ENCODE data around the gene MERTK. TPM values are rescaled to one million over a fixed set of nuclear protein-coding genes. Genes with fewer than 3 reads are reported as not detected.

MERTK gene
- total RNA-seq, 1 experiment from 2014 or later, result not detected

DNA sequence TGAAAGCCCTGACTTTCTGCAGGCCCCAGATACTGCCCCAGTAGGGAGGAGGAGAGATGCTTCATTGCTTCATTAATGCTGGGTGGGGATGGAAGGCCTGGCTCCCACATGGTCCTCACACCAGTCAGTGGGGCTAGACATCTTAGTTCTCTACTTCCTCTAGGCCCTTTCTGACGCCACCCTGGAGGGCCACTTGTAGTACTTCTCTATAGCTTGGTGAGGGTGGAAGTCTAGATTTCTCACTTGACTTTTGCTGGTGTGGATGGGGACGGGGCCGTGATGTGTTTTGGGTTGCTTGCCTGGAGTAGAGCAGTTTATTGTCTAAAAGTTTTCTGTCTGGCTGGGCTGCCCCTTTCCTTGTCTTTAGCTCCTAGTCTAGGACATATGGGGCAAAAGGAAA is 18.7 kb downstream of the MERTK start:
- no peaks in the 10 kb centered on the region for H3K79me2 ChIP-seq (ENCODE audit: low read length)
- no peaks in the 10 kb centered on the region for H3K4me1 ChIP-seq (ENCODE audit: low read length)
- no peaks in the 10 kb centered on the region for H4K20me1 ChIP-seq (ENCODE audit: insufficient read depth, low read depth, low read length)
- no peaks in the 10 kb centered on the region for H3K36me3 ChIP-seq (ENCODE audit: insufficient read depth, low read length)
- H3K4me3 ChIP-seq (ENCODE audit: low read length), result no peak overlapping the region
- DNase-seq, result no peak
- H3K4me2 ChIP-seq (ENCODE audit: low read depth, low read length, poor library complexity, severe bottlenecking), result no peak overlapping the region
- no peak overlapping the region for H2AFZ ChIP-seq (ENCODE audit: low read length)
- no peaks in the 10 kb centered on the region for H3K9me3 ChIP-seq (ENCODE audit: low read length)
- no peaks in the 10 kb centered on the region for H3K27me3 ChIP-seq (ENCODE audit: low read length)
- H3K9ac ChIP-seq (ENCODE audit: low read length), result no peak overlapping the region
- H3K9me2 ChIP-seq (replicated peaks; ENCODE audit: insufficient read depth, low read length), result no peaks in the 10 kb centered on the region
- no peak overlapping the region for H3K27ac ChIP-seq (ENCODE audit: low read length)

DNA sequence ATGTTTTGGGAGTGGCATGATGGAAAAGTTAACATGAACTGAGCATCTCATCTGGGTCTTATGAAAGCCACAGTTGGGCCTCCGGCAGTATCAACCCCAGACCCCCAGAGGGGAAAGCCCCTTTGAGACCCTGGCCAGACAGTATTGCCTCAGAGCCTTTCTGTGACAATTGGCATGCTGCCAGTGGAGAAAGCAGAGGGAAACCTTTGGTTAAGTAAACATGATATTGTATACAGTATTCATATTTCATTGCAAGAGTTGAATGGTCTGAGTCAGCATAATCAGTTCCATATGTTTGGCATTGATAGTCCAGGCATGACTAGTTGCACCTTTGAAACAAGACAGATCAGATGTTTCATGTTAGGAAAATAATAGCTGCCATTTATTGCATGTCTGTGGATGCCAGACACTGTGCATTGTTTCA is 20.0 kb downstream of the MERTK start:
- H3K36me3 ChIP-seq (ENCODE audit: insufficient read depth, low read length), result no peaks in the 10 kb centered on the region
- no peaks in the 10 kb centered on the region for H3K9me3 ChIP-seq (ENCODE audit: low read length)
- H3K4me2 ChIP-seq (ENCODE audit: low read depth, low read length, poor library complexity, severe bottlenecking), result no peak overlapping the region

DNA sequence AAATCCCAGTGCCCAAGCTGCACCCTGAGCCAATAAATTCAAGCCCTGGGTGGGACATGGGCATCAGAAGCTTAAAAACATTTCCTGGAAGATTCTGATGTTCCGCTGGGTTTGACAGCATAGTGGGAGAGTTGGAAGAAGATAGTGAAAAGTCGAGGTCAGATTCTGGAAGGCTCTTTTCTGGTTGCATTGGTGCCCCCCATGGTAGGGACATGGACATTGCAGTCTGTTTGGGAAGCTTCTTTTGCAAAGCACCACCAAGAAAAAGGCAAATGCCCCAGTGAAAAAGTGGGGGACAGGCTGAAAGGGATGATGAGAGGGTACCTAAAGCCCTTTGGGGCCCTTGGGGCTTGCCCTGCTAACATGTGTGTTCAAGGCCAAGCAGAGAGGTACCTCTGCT is 21.0 kb downstream of the MERTK start:
- DNase-seq, result no peak
- Histone ChIP-seq H3K9me2 (replicated peaks; ENCODE audit: insufficient read depth, low read length) (no peaks in the 10 kb centered on the region), H3K9me3 (ENCODE audit: low read length) (no peaks in the 10 kb centered on the region), H4K20me1 (ENCODE audit: insufficient read depth, low read depth, low read length) (no peaks in the 10 kb centered on the region), H3K36me3 (ENCODE audit: insufficient read depth, low read length) (no peaks in the 10 kb centered on the region), H3K27ac (ENCODE audit: low read length) (no peak overlapping the region), H3K4me2 (ENCODE audit: low read depth, low read length, poor library complexity, severe bottlenecking) (no peak overlapping the region), H3K9ac (ENCODE audit: low read length) (no peak overlapping the region), H2AFZ (ENCODE audit: low read length) (no peak overlapping the region), H3K27me3 (ENCODE audit: low read length) (no peaks in the 10 kb centered on the region), H3K4me1 (ENCODE audit: low read length) (no peaks in the 10 kb centered on the region), H3K79me2 (ENCODE audit: low read length) (no peaks in the 10 kb centered on the region), H3K4me3 (ENCODE audit: low read length) (no peak overlapping the region)

More for the DNA sequence above, 20.0 kb downstream of the MERTK start:
- H4K20me1 ChIP-seq (ENCODE audit: insufficient read depth, low read depth, low read length), result no peaks in the 10 kb centered on the region
- no peak overlapping the region for H2AFZ ChIP-seq (ENCODE audit: low read length)
- no peaks in the 10 kb centered on the region for H3K9me2 ChIP-seq (replicated peaks; ENCODE audit: insufficient read depth, low read length)
- no peaks in the 10 kb centered on the region for H3K4me1 ChIP-seq (ENCODE audit: low read length)
- H3K27ac ChIP-seq (ENCODE audit: low read length), result no peak overlapping the region
- no peaks in the 10 kb centered on the region for H3K79me2 ChIP-seq (ENCODE audit: low read length)
- no peak overlapping the region for H3K4me3 ChIP-seq (ENCODE audit: low read length)
- no peak overlapping the region for H3K9ac ChIP-seq (ENCODE audit: low read length)
- no peaks in the 10 kb centered on the region for H3K27me3 ChIP-seq (ENCODE audit: low read length)
- no peak for DNase-seq

DNA sequence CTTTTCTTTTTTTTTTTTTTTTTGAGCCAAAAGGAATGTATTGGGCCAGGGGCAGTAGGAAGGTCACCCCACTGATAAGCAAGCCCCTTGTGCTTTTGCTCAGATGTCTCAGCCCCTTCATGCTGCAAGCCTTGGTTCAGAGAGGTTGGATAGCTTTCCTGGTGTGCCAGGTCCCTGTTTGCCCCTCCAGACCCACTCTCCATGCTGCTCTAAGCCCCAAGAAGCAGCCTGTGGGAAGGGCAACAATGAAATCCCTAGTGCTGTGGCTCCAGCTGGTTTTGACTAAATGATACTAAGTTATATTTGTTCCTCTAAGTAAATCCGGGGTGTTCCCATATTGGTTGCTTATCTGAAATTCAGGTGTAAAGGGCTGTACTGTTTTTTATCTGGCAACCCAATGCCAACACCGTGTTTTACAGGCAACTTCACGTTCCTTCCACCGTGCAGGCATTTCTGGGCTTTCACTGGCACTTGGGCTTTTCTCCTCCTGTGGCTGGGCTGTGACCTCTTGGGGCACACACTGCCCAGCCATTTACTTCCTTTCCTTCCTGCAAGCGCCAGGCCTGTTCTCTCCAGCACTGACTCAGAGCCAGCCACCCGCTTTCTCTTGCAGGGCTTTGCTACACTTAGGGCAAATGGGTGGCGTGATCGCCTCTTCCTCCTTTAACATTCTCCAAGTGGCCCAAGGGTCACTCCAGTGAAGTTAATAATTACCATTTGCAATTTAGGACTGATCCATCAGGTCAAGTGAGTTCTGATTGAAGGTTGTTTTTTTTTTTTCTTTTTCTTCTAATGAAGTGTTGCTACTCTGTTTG is 21.6 kb downstream of the MERTK start:
- no peak overlapping the region for H3K4me2 ChIP-seq (ENCODE audit: low read depth, low read length, poor library complexity, severe bottlenecking)
- no peak for DNase-seq
- no peaks in the 10 kb centered on the region for H4K20me1 ChIP-seq (ENCODE audit: insufficient read depth, low read depth, low read length)
- H3K79me2 ChIP-seq (ENCODE audit: low read length), result no peaks in the 10 kb centered on the region
- H3K9ac ChIP-seq (ENCODE audit: low read length), result no peak overlapping the region
- no peaks in the 10 kb centered on the region for H3K4me1 ChIP-seq (ENCODE audit: low read length)
- no peak overlapping the region for H2AFZ ChIP-seq (ENCODE audit: low read length)
- no peaks in the 10 kb centered on the region for H3K9me3 ChIP-seq (ENCODE audit: low read length)
- H3K27me3 ChIP-seq (ENCODE audit: low read length), result no peaks in the 10 kb centered on the region
- H3K9me2 ChIP-seq (replicated peaks; ENCODE audit: insufficient read depth, low read length), result no peaks in the 10 kb centered on the region
- H3K4me3 ChIP-seq (ENCODE audit: low read length), result no peak overlapping the region
- no peaks in the 10 kb centered on the region for H3K36me3 ChIP-seq (ENCODE audit: insufficient read depth, low read length)
- no peak overlapping the region for H3K27ac ChIP-seq (ENCODE audit: low read length)

DNA sequence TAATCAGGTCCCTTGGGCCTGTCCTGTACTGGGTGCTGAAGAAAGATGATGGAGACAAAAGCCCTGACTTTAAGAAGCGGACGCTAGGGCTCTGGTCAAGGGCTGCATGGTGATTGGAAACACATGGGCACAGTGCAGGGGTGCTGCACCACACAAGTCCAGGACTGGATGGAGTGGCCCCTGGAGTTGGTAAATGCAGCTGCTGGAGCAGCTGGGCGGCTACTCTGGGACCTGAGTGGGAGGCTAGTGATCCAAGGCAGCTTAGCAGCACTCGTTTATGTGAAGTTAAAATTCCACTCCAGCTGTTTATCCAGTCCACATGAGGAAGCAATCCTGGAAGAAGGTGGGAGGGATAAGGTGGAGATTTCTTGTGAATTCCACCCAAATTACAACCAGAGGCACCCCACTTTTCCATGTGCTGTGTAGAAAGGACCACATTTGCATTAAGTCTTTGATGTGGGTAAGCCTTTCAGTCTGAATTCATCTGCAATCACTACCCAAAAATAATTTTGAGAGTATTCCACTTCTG is 24.9 kb downstream of the MERTK start:
- H4K20me1 ChIP-seq (ENCODE audit: insufficient read depth, low read depth, low read length), result no peaks in the 10 kb centered on the region
- DNase-seq, result no peak
- no peaks in the 10 kb centered on the region for H3K36me3 ChIP-seq (ENCODE audit: insufficient read depth, low read length)

DNA sequence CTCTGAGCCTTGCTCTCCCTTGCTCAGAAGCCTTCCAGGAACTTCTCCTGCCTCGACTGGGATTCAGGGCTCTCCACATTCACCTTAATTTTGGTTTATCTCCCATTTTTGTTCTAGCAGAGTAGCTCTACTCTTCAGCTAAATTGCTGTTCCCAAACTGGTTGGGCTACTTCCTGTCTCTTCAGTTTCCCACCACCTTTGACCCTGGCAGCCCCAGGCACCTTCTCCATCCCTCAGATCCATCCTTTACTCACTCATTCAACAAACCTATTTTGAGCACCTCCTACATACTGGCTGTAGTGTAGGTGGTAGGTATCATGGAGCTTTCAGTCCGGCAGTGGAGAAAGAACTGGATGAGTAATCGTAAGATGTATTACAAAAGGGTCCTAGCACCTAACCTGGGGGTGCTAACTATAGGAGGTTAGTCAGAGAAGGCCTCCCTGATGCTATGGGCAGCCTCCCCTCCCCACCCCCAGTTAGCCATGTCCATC is 26.3 kb downstream of the MERTK start:
- H3K4me2 ChIP-seq (ENCODE audit: low read depth, low read length, poor library complexity, severe bottlenecking), result no peak overlapping the region

More for the DNA sequence above, 24.9 kb downstream of the MERTK start:
- H2AFZ ChIP-seq (ENCODE audit: low read length), result no peak overlapping the region
- H3K4me1 ChIP-seq (ENCODE audit: low read length), result no peaks in the 10 kb centered on the region
- H3K27ac ChIP-seq (ENCODE audit: low read length), result no peak overlapping the region
- H3K9me3 ChIP-seq (ENCODE audit: low read length), result no peaks in the 10 kb centered on the region
- no peak overlapping the region for H3K4me2 ChIP-seq (ENCODE audit: low read depth, low read length, poor library complexity, severe bottlenecking)
- H3K9ac ChIP-seq (ENCODE audit: low read length), result no peak overlapping the region
- no peaks in the 10 kb centered on the region for H3K79me2 ChIP-seq (ENCODE audit: low read length)
- no peak overlapping the region for H3K4me3 ChIP-seq (ENCODE audit: low read length)
- no peaks in the 10 kb centered on the region for H3K27me3 ChIP-seq (ENCODE audit: low read length)
- H3K9me2 ChIP-seq (replicated peaks; ENCODE audit: insufficient read depth, low read length), result no peaks in the 10 kb centered on the region

DNA sequence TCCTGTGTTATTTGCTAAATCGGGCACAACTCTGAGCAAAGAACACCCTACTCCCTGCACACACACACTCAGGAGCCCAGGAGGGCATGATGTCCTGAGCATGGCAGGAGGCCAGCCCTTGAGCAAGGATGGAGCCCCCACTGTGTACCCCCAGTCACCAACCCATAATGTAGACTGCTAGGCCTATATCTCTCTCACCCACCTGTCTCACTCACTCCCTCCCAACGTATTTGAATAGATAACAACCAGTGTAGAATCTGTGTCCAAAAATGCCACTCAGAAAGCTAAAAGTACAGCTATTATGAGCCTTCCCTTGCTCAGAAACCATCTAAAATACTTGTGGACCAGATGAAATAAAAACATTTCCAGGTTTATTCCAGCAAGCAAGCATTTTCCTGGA is 29.3 kb downstream of the MERTK start:
- no peak for DNase-seq
- no peak overlapping the region for H3K9ac ChIP-seq (ENCODE audit: low read length)
- H3K9me2 ChIP-seq (replicated peaks; ENCODE audit: insufficient read depth, low read length), result no peaks in the 10 kb centered on the region
- no peaks in the 10 kb centered on the region for H3K27me3 ChIP-seq (ENCODE audit: low read length)
- no peak overlapping the region for H3K27ac ChIP-seq (ENCODE audit: low read length)
- no peak overlapping the region for H2AFZ ChIP-seq (ENCODE audit: low read length)
- H3K4me3 ChIP-seq (ENCODE audit: low read length), result no peak overlapping the region
- no peaks in the 10 kb centered on the region for H3K4me1 ChIP-seq (ENCODE audit: low read length)
- H3K9me3 ChIP-seq (ENCODE audit: low read length), result no peaks in the 10 kb centered on the region
- no peaks in the 10 kb centered on the region for H4K20me1 ChIP-seq (ENCODE audit: insufficient read depth, low read depth, low read length)
- no peak overlapping the region for H3K4me2 ChIP-seq (ENCODE audit: low read depth, low read length, poor library complexity, severe bottlenecking)
- no peaks in the 10 kb centered on the region for H3K36me3 ChIP-seq (ENCODE audit: insufficient read depth, low read length)
- H3K79me2 ChIP-seq (ENCODE audit: low read length), result no peaks in the 10 kb centered on the region

More for the DNA sequence above, 26.3 kb downstream of the MERTK start:
- Histone ChIP-seq H3K27ac (ENCODE audit: low read length) (no peak overlapping the region), H2AFZ (ENCODE audit: low read length) (no peak overlapping the region), H3K9me3 (ENCODE audit: low read length) (no peaks in the 10 kb centered on the region), H3K4me3 (ENCODE audit: low read length) (no peak overlapping the region), H3K9me2 (replicated peaks; ENCODE audit: insufficient read depth, low read length) (no peaks in the 10 kb centered on the region), H4K20me1 (ENCODE audit: insufficient read depth, low read depth, low read length) (no peaks in the 10 kb centered on the region), H3K27me3 (ENCODE audit: low read length) (no peaks in the 10 kb centered on the region), H3K4me1 (ENCODE audit: low read length) (no peaks in the 10 kb centered on the region), H3K9ac (ENCODE audit: low read length) (no peak overlapping the region), H3K36me3 (ENCODE audit: insufficient read depth, low read length) (no peaks in the 10 kb centered on the region), H3K79me2 (ENCODE audit: low read length) (no peaks in the 10 kb centered on the region)
- DNase-seq, result no peak

DNA sequence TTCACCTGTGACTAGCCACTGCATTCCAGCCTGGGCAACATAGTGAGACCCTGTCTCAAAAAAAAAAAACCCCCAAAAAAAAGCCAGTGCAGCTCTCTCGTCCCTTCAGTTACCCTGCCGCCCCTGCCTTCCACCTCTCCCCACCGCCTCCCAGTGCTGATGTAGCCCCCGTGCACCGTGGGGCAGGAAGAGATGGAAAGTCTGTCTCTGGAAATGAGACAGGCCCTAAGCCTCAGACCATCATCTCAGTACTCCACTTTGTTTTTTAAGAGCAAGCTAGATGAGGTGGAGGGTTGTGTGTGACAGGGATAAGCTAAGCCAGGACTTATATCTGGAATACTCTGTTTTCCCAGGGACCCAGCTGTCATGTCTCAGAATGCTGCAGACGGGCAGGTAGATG is 32.0 kb downstream of the MERTK start:
- Histone ChIP-seq H3K9ac (ENCODE audit: low read length) (no peak overlapping the region), H3K4me3 (ENCODE audit: low read length) (no peak overlapping the region), H3K27me3 (ENCODE audit: low read length) (no peaks in the 10 kb centered on the region), H3K79me2 (ENCODE audit: low read length) (no peaks in the 10 kb centered on the region), H3K4me2 (ENCODE audit: low read depth, low read length, poor library complexity, severe bottlenecking) (no peak overlapping the region), H2AFZ (ENCODE audit: low read length) (no peak overlapping the region), H3K27ac (ENCODE audit: low read length) (no peak overlapping the region), H4K20me1 (ENCODE audit: insufficient read depth, low read depth, low read length) (no peaks in the 10 kb centered on the region), H3K9me3 (ENCODE audit: low read length) (no peaks in the 10 kb centered on the region), H3K36me3 (ENCODE audit: insufficient read depth, low read length) (no peaks in the 10 kb centered on the region), H3K9me2 (replicated peaks; ENCODE audit: insufficient read depth, low read length) (no peaks in the 10 kb centered on the region), H3K4me1 (ENCODE audit: low read length) (no peaks in the 10 kb centered on the region)
- DNase-seq, result no peak
